Activated CD8-positive, alpha-beta T cell treated with anti-CD3 and anti-CD28 coated beads for 36 hours (primary cell): ENCODE data around the gene GALK2. TPM values are rescaled to one million over a fixed set of nuclear protein-coding genes. Genes with fewer than 3 reads are reported as not detected.

Source experiments
- ATAC-seq: fragments of 200-7000 bp; cut with Tn5 transposase; one replicate; pipeline ENCODE4 v1.10.0; 2021; ENCODE audit warnings: mild to moderate bottlenecking, moderate library complexity
- CTCF ChIA-PET: fragments of 350-600 bp; sonication (Branson Sonifier 250); formaldehyde crosslinking; loops from one replicate; lab custom pipeline; 2021; ENCODE audit warnings: antibody characterized with exemption; lab: Charles Lee
- POLR2A ChIA-PET: fragments of 350-600 bp; sonication (Branson Sonifier 250); formaldehyde crosslinking; loops from one replicate; lab custom pipeline; 2021; ENCODE audit warnings: antibody characterized with exemption; lab: Charles Lee
- DNase-seq: peaks from one replicate; pipeline ENCODE4 v3.0.0-alpha.2; 2020
- H3K27ac Mint-ChIP-seq: one replicate; pipeline ENCODE4 v1.8.0; 2021; ENCODE audit warnings: mild to moderate bottlenecking, mixed read lengths
- H3K27me3 Mint-ChIP-seq: one replicate; pipeline ENCODE4 v1.8.0; 2021; ENCODE audit warnings: mixed read lengths
- H3K36me3 Mint-ChIP-seq: one replicate; pipeline ENCODE4 v1.8.0; 2021; ENCODE audit warnings: low read depth, mixed read lengths
- H3K4me1 Mint-ChIP-seq: one replicate; pipeline ENCODE4 v1.8.0; 2021; ENCODE audit warnings: low read depth, mixed read lengths
- H3K4me3 Mint-ChIP-seq: one replicate; pipeline ENCODE4 v1.8.0; 2021; ENCODE audit warnings: mild to moderate bottlenecking, moderate library complexity, mixed read lengths
- H3K9me3 Mint-ChIP-seq: one replicate; pipeline ENCODE4 v1.8.0; 2021; ENCODE audit warnings: mixed read lengths
- CTCF ChIP-seq: fragments of 200-600 bp; IDR thresholded peaks from one replicate; pipeline ENCODE4 v1.8.0; 2022; ENCODE audit warnings: antibody characterized with exemption, mild to moderate bottlenecking
- intact Hi-C: fragments of 100-400 bp; cut with micrococcal nuclease; formaldehyde crosslinking; loops from one replicate; pipeline ENCODE4 v1.10.0; 2022
- total RNA-seq, 2 experiments: library from RNA; stranded (reverse); gene quantifications; one replicate each; pipeline ENCODE4 v1.2.3, GENCODE V29; 2021

Gene GALK2
- total RNA-seq, 2 experiments from 2014 or later, result 26.8 to 27.5 TPM

- TF ChIP-seq CTCF, result no peak
- Mint-ChIP-seq H3K9me3 (peaks cover 16% of the 10 kb centered on the region), H3K36me3 (peaks cover 31% of the 10 kb centered on the region), H3K27ac (peak overlapping the region; percentile 27), H3K27me3 (no peaks in the 10 kb centered on the region), H3K4me1 (peaks cover 24% of the 10 kb centered on the region), H3K4me3 (no peak overlapping the region)
- POLR2A ChIA-PET, result no interaction called here
- CTCF ChIA-PET, result no interaction called here
- intact Hi-C loops, result no loop called here
- ATAC-seq (peak; percentile 67), DNase-seq (no peak)
These were observed 15.4 kb downstream of the GALK2 start for GRCh38 chr15:49185473-49185872.

- TF ChIP-seq CTCF, result no peak
- ChIA-PET POLR2A (interaction anchor here (0.6 kb wide), 1 partner anchor 9 kb away, joined by 3 read pairs; no protein-coding TSS in a partner anchor), CTCF (interaction anchor here (1.0 kb wide), 1 partner anchor 15 kb away, joined by 4 read pairs; no protein-coding TSS in a partner anchor)
- Mint-ChIP-seq H3K27ac (no peak overlapping the region), H3K36me3 (peaks cover 25% of the 10 kb centered on the region), H3K27me3 (no peaks in the 10 kb centered on the region), H3K4me1 (peaks cover 34% of the 10 kb centered on the region), H3K9me3 (peaks cover 11% of the 10 kb centered on the region), H3K4me3 (no peak overlapping the region)
- DNase-seq (no peak), ATAC-seq (no peak)
- intact Hi-C loops, result no loop called here
These were observed 17.6 kb downstream of the GALK2 start for GRCh38 chr15:49187549-49188245.

GRCh38 chr15:49188933-49189332 lies 18.9 kb downstream of the GALK2 start:
- DNase-seq (no peak), ATAC-seq (no peak)
- ChIA-PET CTCF (interaction anchor here (1.0 kb wide), 1 partner anchor 16 kb away, joined by 4 read pairs; no protein-coding TSS in a partner anchor), POLR2A (no interaction called here)
- intact Hi-C loops, result no loop called here
- TF ChIP-seq CTCF, result no peak
- H3K36me3 Mint-ChIP-seq, result peaks cover 21% of the 10 kb centered on the region
- H3K27me3 Mint-ChIP-seq, result no peaks in the 10 kb centered on the region
- peaks cover 10% of the 10 kb centered on the region for H3K9me3 Mint-ChIP-seq
- peaks cover 35% of the 10 kb centered on the region for H3K4me1 Mint-ChIP-seq
- H3K27ac Mint-ChIP-seq, result no peak overlapping the region
- H3K4me3 Mint-ChIP-seq, result no peak overlapping the region

- ATAC-seq (no peak), DNase-seq (no peak)
- H3K27ac Mint-ChIP-seq, result no peak overlapping the region
- ChIA-PET CTCF (no interaction called here), POLR2A (no interaction called here)
- H3K4me3 Mint-ChIP-seq, result no peak overlapping the region
- H3K36me3 Mint-ChIP-seq, result peaks cover 17% of the 10 kb centered on the region
- peaks cover 31% of the 10 kb centered on the region for H3K4me1 Mint-ChIP-seq
- peaks cover 6% of the 10 kb centered on the region for H3K9me3 Mint-ChIP-seq
- H3K27me3 Mint-ChIP-seq, result no peaks in the 10 kb centered on the region
- no peak for TF ChIP-seq CTCF
- intact Hi-C loops, result no loop called here
These were observed 19.6 kb downstream of the GALK2 start for GRCh38 chr15:49189631-49190030.

- Mint-ChIP-seq H3K27ac (no peak overlapping the region), H3K9me3 (peaks cover 5% of the 10 kb centered on the region), H3K36me3 (peaks cover 11% of the 10 kb centered on the region), H3K4me1 (peaks cover 26% of the 10 kb centered on the region), H3K4me3 (no peak overlapping the region), H3K27me3 (no peaks in the 10 kb centered on the region)
- TF ChIP-seq CTCF, result no peak
- intact Hi-C loops, result no loop called here
- ATAC-seq (no peak), DNase-seq (no peak)
- CTCF ChIA-PET, result no interaction called here
- POLR2A ChIA-PET, result no interaction called here
These were observed 20.5 kb downstream of the GALK2 start for GRCh38 chr15:49190586-49190985.
